GM18951 (cell line): ENCODE data around the gene PARD3B.

Experiments
- POLR2A ChIP-seq: IDR thresholded peaks from 4 replicates; pipeline ENCODE4 v1.6.1; 2011; ENCODE audit warnings: mild to moderate bottlenecking; ENCODE audit not compliant: insufficient read length, insufficient read depth; ENCODE audit errors: extremely low read depth
- in situ Hi-C: fragments of 300-500 bp; cut with MboI; formaldehyde crosslinking; loops from one replicate; pipeline ENCODE4 v1.12.0; 2022; ENCODE audit warnings: low sequenced_read_pairs, mixed read lengths, inconsistent platforms; ENCODE audit not compliant: unreplicated experiment

Gene PARD3B

GRCh38 chr2:204638471-204639194 lies 93.4 kb downstream of the PARD3B start:
- no peak for TF ChIP-seq POLR2A
- in situ Hi-C loops, result no loop called here

GRCh38 chr2:204643326-204643725 lies 98.1 kb downstream of the PARD3B start:
- in situ Hi-C loops, result no loop called here
- TF ChIP-seq POLR2A, result no peak

DNA sequence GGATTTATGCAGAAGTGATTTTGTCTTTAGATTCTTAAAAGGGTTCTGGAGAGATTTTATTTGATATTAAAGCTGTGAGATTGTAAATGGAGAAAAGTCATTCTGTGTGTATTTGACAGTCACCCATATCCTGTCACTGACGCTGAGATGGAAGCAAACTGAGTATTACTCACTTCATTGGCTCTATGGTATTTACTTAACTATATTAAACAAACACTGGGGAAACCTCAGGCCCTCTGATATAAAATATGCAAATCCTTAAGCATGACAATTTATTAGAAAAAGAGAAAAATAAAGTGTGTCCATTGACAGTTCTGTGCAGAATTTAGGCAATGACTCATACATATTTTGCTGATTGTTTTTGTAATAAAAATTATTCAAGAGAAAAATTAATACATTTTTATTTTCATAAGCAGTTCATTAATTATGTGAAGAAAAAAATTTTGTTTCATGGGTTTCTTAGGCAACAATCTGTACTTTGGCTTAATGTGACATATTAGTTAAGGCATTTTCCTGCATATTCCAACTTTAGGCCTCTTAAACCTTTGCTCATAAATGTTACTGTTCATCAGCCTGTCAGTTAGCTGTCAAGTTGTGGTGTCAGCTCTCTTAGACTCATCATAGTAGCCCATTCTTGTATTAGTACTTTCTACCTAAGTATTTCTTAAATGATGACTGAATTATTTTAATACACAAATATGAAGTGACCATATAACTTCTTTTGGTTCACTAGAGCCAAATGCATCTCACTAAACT lies 99.9 kb downstream of the PARD3B start:
- in situ Hi-C loops, result no loop called here
- TF ChIP-seq POLR2A, result no peak

GRCh38 chr2:204647626-204648025 lies 102.4 kb downstream of the PARD3B start:
- in situ Hi-C loops, result no loop called here
- TF ChIP-seq POLR2A, result no peak

DNA sequence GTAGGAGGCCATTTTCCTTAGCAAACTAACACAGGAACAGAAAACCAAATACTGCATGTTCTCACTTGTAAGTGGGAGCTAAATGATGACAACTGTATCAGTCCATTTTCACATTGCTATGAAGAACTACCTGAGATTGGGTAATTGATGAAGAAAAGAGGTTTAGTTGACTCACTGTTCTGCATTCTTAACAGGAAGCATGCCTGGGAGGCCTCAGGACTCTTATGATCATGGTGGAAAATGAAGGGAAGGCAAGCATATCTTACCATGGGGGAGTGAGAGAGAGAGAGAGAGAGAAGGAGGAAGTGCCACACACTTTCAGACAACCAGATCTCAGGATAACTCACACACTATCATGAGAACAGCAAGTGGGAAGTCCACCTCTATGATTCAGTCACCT lies 105.3 kb downstream of the PARD3B start:
- no peak for TF ChIP-seq POLR2A
- in situ Hi-C loops, result no loop called here

- no peak for TF ChIP-seq POLR2A
- in situ Hi-C loops, result no loop called here
Observed at GRCh38 chr2:204652063-204652462, 106.8 kb downstream of the PARD3B start.

DNA sequence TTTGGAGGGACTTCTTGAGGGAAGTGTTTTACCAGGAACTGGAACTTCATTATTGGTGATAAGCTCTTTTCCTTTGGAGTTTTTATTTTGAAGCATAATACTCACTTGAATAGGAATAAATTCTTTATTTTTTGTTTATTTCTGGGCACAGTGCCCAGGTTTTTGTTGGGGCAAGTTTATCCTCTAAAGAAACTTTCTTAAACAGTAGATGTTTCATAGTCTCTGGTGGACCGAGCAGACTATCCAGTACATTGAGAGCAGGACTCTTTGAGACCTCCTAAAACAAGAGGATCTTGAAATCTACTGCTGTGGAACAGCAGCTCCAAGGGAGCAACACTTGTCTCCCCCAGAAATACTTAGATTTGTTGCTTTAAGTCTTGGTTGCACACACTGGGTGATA lies 109.4 kb downstream of the PARD3B start:
- TF ChIP-seq POLR2A, result no peak
- in situ Hi-C loops, result no loop called here

GRCh38 chr2:204655101-204655500 lies 109.8 kb downstream of the PARD3B start:
- no peak for TF ChIP-seq POLR2A
- in situ Hi-C loops, result no loop called here

DNA sequence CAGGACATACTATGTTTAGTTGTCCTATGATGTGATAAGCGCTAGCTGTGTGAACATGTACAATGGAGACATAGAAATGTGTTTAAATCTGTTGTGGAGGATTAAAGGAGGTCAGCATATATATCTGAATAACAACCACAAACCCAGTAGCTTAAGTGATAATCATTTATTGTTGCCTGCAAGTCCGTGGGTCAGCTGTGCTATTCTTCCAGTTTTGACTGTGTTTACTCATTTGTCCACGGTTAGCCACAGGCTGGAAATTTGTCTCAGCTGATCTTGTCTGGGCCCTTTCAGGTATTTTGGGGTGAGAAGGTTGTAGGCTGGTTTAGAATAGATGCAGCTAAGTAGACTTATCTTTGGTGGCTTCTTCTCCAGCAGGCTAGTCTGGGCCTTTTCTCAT lies 110.4 kb downstream of the PARD3B start:
- in situ Hi-C loops, result no loop called here
- no peak for TF ChIP-seq POLR2A

- TF ChIP-seq POLR2A, result no peak
- in situ Hi-C loops, result no loop called here
Observed at GRCh38 chr2:204657024-204657423, 111.7 kb downstream of the PARD3B start.

DNA sequence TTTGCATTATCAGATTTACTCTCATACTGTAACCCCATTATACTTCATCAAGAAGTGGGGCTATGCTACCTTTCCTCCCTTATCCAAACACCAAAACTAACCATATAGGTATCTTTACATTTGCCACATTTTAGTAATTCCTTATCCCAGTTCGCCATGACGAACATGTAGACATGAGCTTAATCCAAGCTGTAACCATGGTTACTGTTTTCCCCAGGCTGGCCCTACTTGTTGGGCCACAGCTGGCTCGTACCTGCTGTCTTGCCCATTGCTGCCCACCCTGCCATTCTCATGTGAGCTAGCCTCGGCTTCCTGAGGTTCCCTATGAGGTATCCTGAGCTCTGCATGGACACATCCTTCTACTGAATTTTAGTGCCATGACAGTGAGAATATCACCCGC lies 117.7 kb downstream of the PARD3B start:
- in situ Hi-C loops, result no loop called here
- TF ChIP-seq POLR2A, result no peak

DNA sequence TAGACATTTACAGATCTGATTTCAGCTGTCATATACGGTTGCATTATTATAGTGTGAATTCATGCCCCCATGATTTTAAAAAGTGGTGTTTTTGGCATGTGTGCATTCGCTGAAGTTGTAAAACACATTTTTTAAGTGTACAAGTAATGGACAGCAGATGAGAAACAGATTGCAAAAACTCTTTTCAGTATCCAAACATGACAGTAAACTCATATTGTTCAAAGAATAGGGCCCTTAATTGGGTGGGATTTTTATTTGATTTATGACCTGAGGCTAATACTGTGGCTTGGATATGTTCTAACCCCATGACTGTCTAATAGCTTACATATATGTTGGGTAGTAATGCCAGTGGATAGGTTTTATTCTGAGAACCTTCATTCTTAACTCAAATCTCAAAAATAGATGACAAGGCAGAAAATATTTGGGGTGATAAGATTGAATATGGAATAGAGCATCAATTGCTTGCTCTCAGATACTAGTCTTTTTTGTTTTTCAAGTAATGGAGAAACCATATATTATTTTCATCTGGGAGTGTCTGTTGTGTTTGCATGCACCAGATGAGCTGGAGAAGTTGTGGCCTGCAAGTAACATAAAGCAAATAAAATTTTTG lies 118.6 kb downstream of the PARD3B start:
- in situ Hi-C loops, result no loop called here
- TF ChIP-seq POLR2A, result no peak

- in situ Hi-C loops, result no loop called here
- TF ChIP-seq POLR2A, result no peak
Observed at GRCh38 chr2:204664708-204665121, 119.4 kb downstream of the PARD3B start.

DNA sequence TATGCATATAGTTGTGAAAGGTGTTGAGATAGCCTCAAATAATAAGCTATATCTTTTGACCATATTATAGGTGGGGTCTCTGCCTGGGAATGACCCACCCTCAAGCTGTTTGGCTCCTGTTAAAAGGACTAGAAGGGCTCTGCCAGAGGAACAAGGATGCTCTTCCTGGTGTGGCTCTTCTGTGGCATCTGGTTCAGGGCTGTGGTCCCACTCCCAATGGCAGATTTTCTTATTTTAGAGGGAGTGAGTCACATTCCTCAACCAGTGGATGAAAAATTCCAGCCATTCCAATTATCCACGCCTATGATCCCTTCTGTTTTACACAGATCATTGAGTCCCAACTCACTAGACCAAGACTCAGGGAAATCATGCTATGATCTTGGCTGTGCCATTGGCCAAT lies 119.9 kb downstream of the PARD3B start:
- no peak for TF ChIP-seq POLR2A
- in situ Hi-C loops, result no loop called here
